ENCODE data around the gene SLC34A1.

Gene SLC34A1

DNA sequence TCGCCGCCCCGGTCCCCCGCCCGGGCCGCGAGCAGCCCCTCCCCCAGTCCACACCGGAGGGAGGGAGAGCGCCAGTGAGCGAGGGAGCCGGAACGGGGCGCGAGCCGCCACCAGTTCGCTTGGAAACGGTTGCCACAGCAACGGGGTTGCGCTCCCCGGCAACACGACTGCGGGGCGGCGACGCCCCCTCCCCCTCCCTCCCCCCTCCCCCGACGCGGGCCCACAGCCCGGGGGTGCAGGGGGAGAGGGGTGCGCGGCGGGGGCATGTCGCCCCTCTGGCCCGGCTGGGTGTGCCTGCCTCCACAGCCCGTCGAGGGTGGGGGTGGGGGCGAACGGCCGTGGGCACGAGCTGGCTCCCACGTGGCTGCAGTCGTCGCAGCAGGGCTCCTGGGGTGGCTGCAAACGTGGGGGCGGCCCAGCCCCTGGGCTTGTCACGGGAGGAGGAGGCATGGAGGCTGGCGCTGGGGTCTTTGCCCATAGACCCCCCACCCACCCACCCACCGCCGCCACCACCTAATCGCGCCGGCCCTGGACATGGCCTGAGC lies 62.9 kb downstream of the SLC34A1 start:
- no peak overlapping the region for H3K27ac ChIP-seq
- H3K9me3 ChIP-seq (ENCODE audit: severe bottlenecking), result no peaks in the 10 kb centered on the region
- H3K27me3 ChIP-seq (ENCODE audit: insufficient read depth, low read depth, severe bottlenecking), result no peaks in the 10 kb centered on the region
- peak overlapping the region; percentile 37 for H3K4me3 ChIP-seq (ENCODE audit: low read depth, low read length)
- peak; percentile 42 for DNase-seq
- no peaks in the 10 kb centered on the region for H3K36me3 ChIP-seq
- TF ChIP-seq, protein P1, sequence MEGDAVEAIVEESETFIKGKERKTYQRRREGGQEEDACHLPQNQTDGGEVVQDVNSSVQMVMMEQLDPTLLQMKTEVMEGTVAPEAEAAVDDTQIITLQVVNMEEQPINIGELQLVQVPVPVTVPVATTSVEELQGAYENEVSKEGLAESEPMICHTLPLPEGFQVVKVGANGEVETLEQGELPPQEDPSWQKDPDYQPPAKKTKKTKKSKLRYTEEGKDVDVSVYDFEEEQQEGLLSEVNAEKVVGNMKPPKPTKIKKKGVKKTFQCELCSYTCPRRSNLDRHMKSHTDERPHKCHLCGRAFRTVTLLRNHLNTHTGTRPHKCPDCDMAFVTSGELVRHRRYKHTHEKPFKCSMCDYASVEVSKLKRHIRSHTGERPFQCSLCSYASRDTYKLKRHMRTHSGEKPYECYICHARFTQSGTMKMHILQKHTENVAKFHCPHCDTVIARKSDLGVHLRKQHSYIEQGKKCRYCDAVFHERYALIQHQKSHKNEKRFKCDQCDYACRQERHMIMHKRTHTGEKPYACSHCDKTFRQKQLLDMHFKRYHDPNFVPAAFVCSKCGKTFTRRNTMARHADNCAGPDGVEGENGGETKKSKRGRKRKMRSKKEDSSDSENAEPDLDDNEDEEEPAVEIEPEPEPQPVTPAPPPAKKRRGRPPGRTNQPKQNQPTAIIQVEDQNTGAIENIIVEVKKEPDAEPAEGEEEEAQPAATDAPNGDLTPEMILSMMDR (IDR thresholded peaks at IDR 0.05; ENCODE audit: low read depth, low read length), result no peak

DNA sequence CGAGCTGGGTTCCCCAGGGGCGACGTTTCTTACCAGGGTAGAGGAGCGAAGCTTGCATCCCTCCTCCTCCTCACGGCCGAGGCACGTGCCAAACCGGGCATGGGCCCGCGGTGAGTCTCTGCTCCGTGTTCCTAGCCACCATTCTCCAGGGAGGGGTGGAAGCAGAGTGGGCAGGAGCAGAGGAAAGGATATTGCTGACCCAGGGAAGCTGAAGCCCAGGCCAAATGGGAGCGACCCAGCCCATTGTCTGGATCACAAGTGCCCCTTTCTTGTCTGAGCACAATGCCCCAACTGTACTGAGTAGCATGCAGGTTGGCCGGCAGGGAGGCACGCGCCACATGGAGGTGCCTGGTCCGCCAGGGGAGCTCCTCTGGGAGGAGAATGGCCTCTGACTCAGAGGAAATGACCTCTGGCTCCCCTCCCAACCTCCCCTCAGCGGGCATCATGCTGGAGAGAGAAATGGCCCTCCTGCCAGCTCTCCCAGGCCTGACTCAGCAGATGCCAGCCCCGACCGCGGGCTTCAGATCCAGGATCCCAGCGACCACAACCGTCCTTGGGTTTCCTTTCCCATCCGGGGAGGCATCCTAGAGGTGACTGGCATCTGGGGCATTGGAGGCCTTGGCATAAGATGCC lies 63.5 kb downstream of the SLC34A1 start:
- DNase-seq, result no peak
- Histone ChIP-seq H3K27ac (no peak overlapping the region), H3K27me3 (ENCODE audit: insufficient read depth, low read depth, severe bottlenecking) (no peaks in the 10 kb centered on the region), H3K4me3 (ENCODE audit: low read depth, low read length) (peak overlapping the region; percentile 22), H3K9me3 (ENCODE audit: severe bottlenecking) (no peaks in the 10 kb centered on the region), H3K36me3 (no peaks in the 10 kb centered on the region)
- TF ChIP-seq, protein P1 (IDR thresholded peaks at IDR 0.05; ENCODE audit: low read depth, low read length), result no peak
